ENCODE results near the gene SH3RF3.

- TF ChIP-seq POLR2AphosphoS5 (IDR thresholded peaks at IDR 0.05): no peak
- TF ChIP-seq CTCF (IDR thresholded peaks at IDR 0.05): no peak
- TF ChIP-seq POLR2A (IDR thresholded peaks at IDR 0.05): no peak
Measured at GRCh38 chr2:109433486-109433885, 304.5 kb downstream of the SH3RF3 start.
